H1 (cell line): ENCODE data around the gene FRK. TPM values are rescaled to one million over a fixed set of nuclear protein-coding genes. Genes with fewer than 3 reads are reported as not detected.

Experiments used
- BACH1 ChIP-seq: IDR thresholded peaks from 2 replicates; pipeline ENCODE4 v1.6.1; 2012; ENCODE audit warnings: low read length, improper control_type of control experiment
- BCL11A ChIP-seq, 2 experiments: IDR thresholded peaks; one replicate each; pipeline ENCODE4 v1.6.1; 2011; ENCODE audit warnings: low read depth in 2 of 2, low read length in 2 of 2, mild to moderate bottlenecking in 2 of 2
- CBX8 ChIP-seq: fragments of 300-800, 300-1000 bp; sonication (generic); IDR thresholded peaks from 2 replicates; pipeline ENCODE4 v1.7.1; 2016; ENCODE audit warnings: low read depth, low read length, borderline replicate concordance
- CEBPB ChIP-seq: IDR thresholded peaks from 2 replicates; pipeline ENCODE4 v1.6.1; 2012; ENCODE audit warnings: low read depth, low read length
- CHD2 ChIP-seq: IDR thresholded peaks from 2 replicates; pipeline ENCODE4 v1.6.1; 2012; ENCODE audit warnings: low read length, improper control_type of control experiment
- CTBP2 ChIP-seq: IDR thresholded peaks from 2 replicates; pipeline ENCODE4 v1.7.0; 2011; ENCODE audit warnings: borderline replicate concordance, mild to moderate bottlenecking, moderate library complexity, mixed read lengths, low read length; ENCODE audit not compliant: insufficient read depth, insufficient read length
- E2F6 ChIP-seq: IDR thresholded peaks from 2 replicates; pipeline ENCODE4 v1.6.1; 2012; ENCODE audit warnings: inconsistent platforms
- JUN ChIP-seq: IDR thresholded peaks from 2 replicates; pipeline ENCODE4 v1.6.1; 2011; ENCODE audit warnings: low read depth, mild to moderate bottlenecking, improper control_type of control experiment, low read length
- MAFK ChIP-seq: IDR thresholded peaks from 2 replicates; pipeline ENCODE4 v1.6.1; 2012; ENCODE audit warnings: low read depth, mild to moderate bottlenecking, improper control_type of control experiment, low read length
- NANOG ChIP-seq: IDR thresholded peaks from 2 replicates; pipeline ENCODE4 v1.6.1; 2011; ENCODE audit warnings: low read length, low read depth, mild to moderate bottlenecking, inconsistent platforms; ENCODE audit not compliant: insufficient read depth, poor library complexity, severe bottlenecking
- NRF1 ChIP-seq: IDR thresholded peaks from 2 replicates; pipeline ENCODE4 v1.6.1; 2011; ENCODE audit warnings: mild to moderate bottlenecking, low read depth, low read length, improper control_type of control experiment
- POLR2A ChIP-seq, 2 experiments: IDR thresholded peaks; 1 replicate in 1 of 2; 2 replicates in 1 of 2; pipeline ENCODE4 v1.6.1; 2011; ENCODE audit warnings: low read depth in 2 of 2, low read length in 2 of 2, mild to moderate bottlenecking in 2 of 2; ENCODE audit errors: control extremely low read depth in 1 of 2
- POU5F1 ChIP-seq: IDR thresholded peaks from 2 replicates; pipeline ENCODE4 v1.6.1; 2011; ENCODE audit warnings: low read depth, mild to moderate bottlenecking, low read length, moderate library complexity
- RFX5 ChIP-seq: IDR thresholded peaks from 2 replicates; pipeline ENCODE4 v1.6.1; 2011; ENCODE audit warnings: low read depth, low read length, improper control_type of control experiment, borderline replicate concordance
- RNF2 ChIP-seq: fragments of 200-900, 300-1000 bp; sonication (generic); IDR thresholded peaks from 2 replicates; pipeline ENCODE4 v1.7.1; 2016; ENCODE audit warnings: borderline replicate concordance, low read depth, mild to moderate bottlenecking, antibody characterized with exemption, low read length; ENCODE audit not compliant: poor library complexity, severe bottlenecking; ENCODE audit errors: missing control alignments
- SAP30 ChIP-seq: fragments of 300-600 bp; sonication (generic); IDR thresholded peaks from 2 replicates; pipeline ENCODE4 v1.7.1; 2012; ENCODE audit warnings: low read length, moderate library complexity, mild to moderate bottlenecking, inconsistent platforms; ENCODE audit not compliant: insufficient read depth, insufficient replicate concordance
- SIN3A ChIP-seq, 2 experiments: IDR thresholded peaks in 1 of 2; conservative IDR thresholded peaks in 1 of 2; 2 replicates each; pipeline ENCODE4 v1.6.1; 2011 to 2012; ENCODE audit warnings: low read length in 2 of 2, improper control_type of control experiment in 1 of 2, low read depth in 1 of 2, mild to moderate bottlenecking in 1 of 2
- SIRT6 ChIP-seq: IDR thresholded peaks from one replicate; pipeline ENCODE4 v1.7.1; 2012; ENCODE audit warnings: low read length, inconsistent platforms
- SP1 ChIP-seq: IDR thresholded peaks from 2 replicates; pipeline ENCODE4 v1.6.1; 2011; ENCODE audit warnings: low read depth, low read length
- SRF ChIP-seq: IDR thresholded peaks from 2 replicates; pipeline ENCODE4 v1.6.1; 2011; ENCODE audit warnings: mild to moderate bottlenecking, low read depth, low read length, moderate library complexity
- TAF7 ChIP-seq: optimal IDR thresholded peaks from 2 replicates; pipeline ENCODE3; 2011; ENCODE audit warnings: low read depth, mild to moderate bottlenecking, inconsistent platforms, low read length, moderate library complexity, borderline replicate concordance
- ZNF274 ChIP-seq: IDR thresholded peaks from 2 replicates; pipeline ENCODE4 v1.7.0; 2012; ENCODE audit warnings: low read length, borderline replicate concordance; ENCODE audit errors: extremely low read depth
- polyA plus RNA-seq, 7 experiments: library from polyadenylated mRNA; depleted of rRNA in 3 of 7; stranded (reverse) in 5 of 7; unstranded in 2 of 7; fragments of >200 nt in 5 of 7; fragments of 200-250 nt in 2 of 7; gene quantifications; 1 replicate in 5 of 7; 2 replicates in 1 of 7; 4 replicates in 1 of 7; pipeline versions ENCODE4 v1.2.1 to v1.2.3, GENCODE V29; 2011 to 2013; ENCODE audit warnings: missing spikeins in 2 of 7, mixed read lengths in 2 of 7
- total RNA-seq: library from RNA; stranded (reverse); fragmentation: NEBNext Ultra II Directional; extraction: Animal tissue kit (Norgen Biotek cat#: 25700); gene quantifications from 2 replicates; pipeline ENCODE4 v1.2.1, GENCODE V29; 2021

Gene FRK
- total and polyA plus RNA-seq, 2 of the 8 experiments (the other 6 are each of a cell fraction or from before 2014, with no cell fraction given): 0.11 to 0.24 TPM

- TF ChIP-seq E2F6 (peak; percentile 51), BACH1 (no peak), SP1 (no peak), SIRT6 (no peak), JUN (no peak), CBX8 (no peak), POLR2A (IDR thresholded peaks at IDR 0.05; ENCODE audit: control extremely low read depth in 1 of 2, low read depth in 2 of 2, low read length in 2 of 2) (peak; percentile 94 to 97), NRF1 (no peak), CTBP2 (peak; percentile 41), CEBPB (0 out of 2 replicates have a peak, but pooled peaks have one; percentile 3), SAP30 (no peak), ZNF274 (no peak), BCL11A (IDR thresholded peaks at IDR 0.05; ENCODE audit: low read depth in 2 of 2, low read length in 2 of 2) (no peak), SRF (no peak), POU5F1 (no peak), TAF7 (peak; percentile 29), NANOG (no peak), CHD2 (no peak), MAFK (no peak), RNF2 (no peak), SIN3A (conservative IDR thresholded peaks at IDR 0.05 in 1 of 2, IDR thresholded peaks at IDR 0.05 in 1 of 2; ENCODE audit: low read depth in 1 of 2, low read length in 2 of 2) (no peak), RFX5 (no peak)
These were observed 40.0 kb upstream of the FRK start, which contains the start of gene NT5DC1 (continued) for GRCh38 chr6:116100419-116101301.
